ENCODE data around the gene NELL1.
"Not testable (repeated sequence)": the region's sequence is repeated elsewhere in the genome, so short reads cannot be mapped to it uniquely, and the experiment has no call there.

The NELL1 gene

GRCh38 chr11:20840341-20840740, 171.0 kb downstream of the NELL1 start:
- no peak for TF ChIP-seq CTCF (IDR thresholded peaks at IDR 0.05)
- Mint-ChIP-seq H3K27ac (no peak overlapping the region), H3K4me3 (no peak overlapping the region), H3K27me3 (ENCODE audit: low read depth, poor library complexity) (peaks cover 10% of the 10 kb centered on the region), H3K36me3 (ENCODE audit: low read depth) (no peaks in the 10 kb centered on the region), H3K9me3 (no peaks in the 10 kb centered on the region), H3K4me1 (no peaks in the 10 kb centered on the region)
- DNase-seq: no peak

- no peak for DNase-seq
- no peaks in the 10 kb centered on the region for H3K4me1 Mint-ChIP-seq
- TF ChIP-seq CTCF (IDR thresholded peaks at IDR 0.05): no peak
- H3K27me3 Mint-ChIP-seq (ENCODE audit: low read depth, poor library complexity): peaks cover 22% of the 10 kb centered on the region
- no peaks in the 10 kb centered on the region for H3K36me3 Mint-ChIP-seq (ENCODE audit: low read depth)
- H3K27ac Mint-ChIP-seq: no peak overlapping the region
- no peak overlapping the region for H3K4me3 Mint-ChIP-seq
- no peaks in the 10 kb centered on the region for H3K9me3 Mint-ChIP-seq
Measured at GRCh38 chr11:20844216-20844615, 174.8 kb downstream of the NELL1 start.

- no peak overlapping the region for H3K27ac Mint-ChIP-seq
- TF ChIP-seq CTCF (IDR thresholded peaks at IDR 0.05): no peak
- no peaks in the 10 kb centered on the region for H3K9me3 Mint-ChIP-seq
- no peaks in the 10 kb centered on the region for H3K4me1 Mint-ChIP-seq
- no peak for DNase-seq
- H3K36me3 Mint-ChIP-seq (ENCODE audit: low read depth): no peaks in the 10 kb centered on the region
- H3K27me3 Mint-ChIP-seq (ENCODE audit: low read depth, poor library complexity): peaks cover 22% of the 10 kb centered on the region
- no peak overlapping the region for H3K4me3 Mint-ChIP-seq
Measured at GRCh38 chr11:20844630-20845029, 175.2 kb downstream of the NELL1 start.

GRCh38 chr11:20854215-20854955, 185.0 kb downstream of the NELL1 start:
- Mint-ChIP-seq H3K9me3 (no peaks in the 10 kb centered on the region), H3K27ac (no peak overlapping the region), H3K4me1 (no peaks in the 10 kb centered on the region), H3K4me3 (no peak overlapping the region), H3K27me3 (ENCODE audit: low read depth, poor library complexity) (peaks cover 8% of the 10 kb centered on the region), H3K36me3 (ENCODE audit: low read depth) (no peaks in the 10 kb centered on the region)
- DNase-seq: peak; percentile 43
- TF ChIP-seq CTCF (IDR thresholded peaks at IDR 0.05): no peak

- Mint-ChIP-seq H3K27me3 (ENCODE audit: low read depth, poor library complexity) (peaks cover 6% of the 10 kb centered on the region), H3K9me3 (peaks cover 10% of the 10 kb centered on the region), H3K27ac (no peak overlapping the region), H3K36me3 (ENCODE audit: low read depth) (no peaks in the 10 kb centered on the region), H3K4me1 (no peaks in the 10 kb centered on the region), H3K4me3 (no peak overlapping the region)
- no peak for TF ChIP-seq CTCF (IDR thresholded peaks at IDR 0.05)
- DNase-seq: no peak
Measured at GRCh38 chr11:20861322-20861721, 191.9 kb downstream of the NELL1 start.

GRCh38 chr11:20862263-20862662, 192.9 kb downstream of the NELL1 start:
- not testable (repeated sequence) for H3K9me3 Mint-ChIP-seq; H3K4me3 Mint-ChIP-seq; H3K27me3 Mint-ChIP-seq (ENCODE audit: low read depth, poor library complexity); H3K36me3 Mint-ChIP-seq (ENCODE audit: low read depth); H3K4me1 Mint-ChIP-seq; H3K27ac Mint-ChIP-seq; DNase-seq
